ENCODE results near the gene PML.

Gene PML

GRCh38 chr15:73986776-73987056 lies 7.8 kb upstream of the PML start:
- no peak for DNase-seq

- no peak for DNase-seq
Observed at GRCh38 chr15:73987250-73987649, 7.3 kb upstream of the PML start.

- no peak for DNase-seq
Observed at GRCh38 chr15:73987681-73988444, 6.7 kb upstream of the PML start.

GRCh38 chr15:73988445-73988969 lies 6.0 kb upstream of the PML start:
- no peak for DNase-seq

GRCh38 chr15:73989001-73989798 lies 5.3 kb upstream of the PML start:
- DNase-seq: peak; percentile 30 to 32

- no peak for DNase-seq
Observed at GRCh38 chr15:73990250-73991005, 4.1 kb upstream of the PML start.

GRCh38 chr15:73991260-73991659 lies 3.3 kb upstream of the PML start:
- DNase-seq: no peak

- peak; percentile 85 to 91 for DNase-seq
Observed at GRCh38 chr15:73991726-73992593, 2.6 kb upstream of the PML start, which contains the start of gene STOML1. STOML1 (minus strand) TSS chr15:73992295; CDS start chr15:73992223, 72 bp downstream.

GRCh38 chr15:73992594-73992898 lies 2.0 kb upstream of the PML start:
- DNase-seq: no peak

- no peak for DNase-seq
Observed at GRCh38 chr15:73993211-73993994, 1.1 kb upstream of the PML start.

- peak; percentile 38 to 50 for DNase-seq
Observed at GRCh38 chr15:73994912-73995622, 551 bp downstream of the PML start.

- no peak for DNase-seq
Observed at GRCh38 chr15:73996267-73996666, 1.8 kb downstream of the PML start.

GRCh38 chr15:73996939-73997338 lies 2.4 kb downstream of the PML start:
- DNase-seq: peak; percentile 83 to 86

GRCh38 chr15:73997986-73998385 lies 3.5 kb downstream of the PML start:
- no peak for DNase-seq

- DNase-seq: no peak
Observed at GRCh38 chr15:74006774-74007639, 12.5 kb downstream of the PML start.

GRCh38 chr15:74007820-74008371 lies 13.4 kb downstream of the PML start:
- no peak for DNase-seq

- no peak for DNase-seq
Observed at GRCh38 chr15:74008901-74009300, 14.4 kb downstream of the PML start.

GRCh38 chr15:74010929-74011540 lies 16.5 kb downstream of the PML start:
- peak; percentile 7 to 37 for DNase-seq

GRCh38 chr15:74011610-74012009 lies 17.1 kb downstream of the PML start:
- DNase-seq: peak; percentile 37 to 52

Measured in Kasumi-1 (cell line).